C4-2B (cell line): Measurements from ENCODE around the gene CEP72.

ENCODE experiments used
- ZFX ChIP-seq: fragments of 450-650 bp; IDR thresholded peaks from 2 replicates; pipeline ENCODE4 v1.6.1; 2017
- TF ChIP-seq, protein P1 (sequence below): fragments of 450-650 bp; conservative IDR thresholded peaks from 2 replicates; pipeline ENCODE4 v1.5.1; 2017; ENCODE audit warnings: mild to moderate bottlenecking

DNA sequence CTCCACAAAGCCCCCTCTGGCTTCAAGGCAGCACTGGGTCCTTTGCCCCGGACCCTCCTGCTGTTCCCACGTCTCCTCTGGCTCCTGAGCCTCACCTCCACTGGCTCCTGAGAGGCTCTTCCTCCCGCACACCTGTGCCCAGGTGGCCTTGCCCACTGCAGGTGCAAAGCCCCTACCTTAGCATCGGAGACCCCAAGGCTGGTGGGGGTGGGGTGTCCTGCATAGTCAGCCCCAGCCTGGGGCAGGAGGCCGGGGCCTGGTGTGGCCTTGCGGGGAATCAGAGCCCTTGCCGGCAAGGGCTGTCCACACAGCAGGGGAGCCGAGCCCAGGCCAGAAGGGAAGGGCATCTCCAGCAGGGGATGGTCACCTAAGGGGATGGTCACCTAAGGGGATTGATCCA is 41.3 kb upstream of the CEP72 start:
- TF ChIP-seq, protein P1, sequence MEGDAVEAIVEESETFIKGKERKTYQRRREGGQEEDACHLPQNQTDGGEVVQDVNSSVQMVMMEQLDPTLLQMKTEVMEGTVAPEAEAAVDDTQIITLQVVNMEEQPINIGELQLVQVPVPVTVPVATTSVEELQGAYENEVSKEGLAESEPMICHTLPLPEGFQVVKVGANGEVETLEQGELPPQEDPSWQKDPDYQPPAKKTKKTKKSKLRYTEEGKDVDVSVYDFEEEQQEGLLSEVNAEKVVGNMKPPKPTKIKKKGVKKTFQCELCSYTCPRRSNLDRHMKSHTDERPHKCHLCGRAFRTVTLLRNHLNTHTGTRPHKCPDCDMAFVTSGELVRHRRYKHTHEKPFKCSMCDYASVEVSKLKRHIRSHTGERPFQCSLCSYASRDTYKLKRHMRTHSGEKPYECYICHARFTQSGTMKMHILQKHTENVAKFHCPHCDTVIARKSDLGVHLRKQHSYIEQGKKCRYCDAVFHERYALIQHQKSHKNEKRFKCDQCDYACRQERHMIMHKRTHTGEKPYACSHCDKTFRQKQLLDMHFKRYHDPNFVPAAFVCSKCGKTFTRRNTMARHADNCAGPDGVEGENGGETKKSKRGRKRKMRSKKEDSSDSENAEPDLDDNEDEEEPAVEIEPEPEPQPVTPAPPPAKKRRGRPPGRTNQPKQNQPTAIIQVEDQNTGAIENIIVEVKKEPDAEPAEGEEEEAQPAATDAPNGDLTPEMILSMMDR = no peak
- no peak for TF ChIP-seq ZFX
